Suprapubic skin (tissue), 4 donors: ENCODE data around the gene ATXN7L2.

ENCODE experiments used
- POLR2A ChIP-seq, 2 donors: fragments of 450-650 bp; IDR thresholded peaks; one replicate each; pipeline ENCODE4 v1.6.1; 2017; ENCODE audit warnings: antibody characterized with exemption in 2 of 2, mild to moderate bottlenecking in 2 of 2, moderate library complexity in 2 of 2
- POLR2AphosphoS5 ChIP-seq, 3 donors: sonication (generic); formaldehyde crosslinking; IDR thresholded peaks; one replicate each; pipeline ENCODE4 v1.6.1; 2017; ENCODE audit warnings: antibody characterized with exemption in 3 of 3
- TF ChIP-seq, protein P1 (sequence below), 2 donors: fragments of 200-600 bp in 1 of 2; fragments of 450-650 bp in 1 of 2; sonication (generic) in 1 of 2; IDR thresholded peaks; one replicate each; pipeline ENCODE4 v1.5.1; 2016 to 2019; ENCODE audit warnings: antibody characterized with exemption in 2 of 2, mild to moderate bottlenecking in 1 of 2, moderate library complexity in 1 of 2

DNA sequence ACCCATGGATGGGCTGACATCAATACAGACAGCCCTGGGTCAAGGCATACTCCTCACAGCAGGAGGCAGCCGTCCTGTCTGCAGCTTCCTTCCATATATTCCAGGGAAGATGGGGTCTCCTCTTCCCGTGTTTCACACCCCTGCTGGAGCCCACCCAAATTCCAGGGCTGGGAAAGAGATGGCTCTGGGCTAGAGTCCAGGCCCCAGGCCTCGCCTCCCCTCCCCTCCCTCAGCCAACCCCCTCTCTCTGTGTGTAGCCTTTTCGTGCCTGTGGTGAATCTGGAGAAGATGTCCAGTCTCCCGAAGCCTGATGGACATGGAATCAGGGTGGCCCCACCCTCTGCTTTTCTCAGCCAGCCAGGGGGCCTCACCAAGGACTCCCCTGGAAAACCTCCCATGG, 3.6 kb downstream of the ATXN7L2 start:
- TF ChIP-seq, protein P1, sequence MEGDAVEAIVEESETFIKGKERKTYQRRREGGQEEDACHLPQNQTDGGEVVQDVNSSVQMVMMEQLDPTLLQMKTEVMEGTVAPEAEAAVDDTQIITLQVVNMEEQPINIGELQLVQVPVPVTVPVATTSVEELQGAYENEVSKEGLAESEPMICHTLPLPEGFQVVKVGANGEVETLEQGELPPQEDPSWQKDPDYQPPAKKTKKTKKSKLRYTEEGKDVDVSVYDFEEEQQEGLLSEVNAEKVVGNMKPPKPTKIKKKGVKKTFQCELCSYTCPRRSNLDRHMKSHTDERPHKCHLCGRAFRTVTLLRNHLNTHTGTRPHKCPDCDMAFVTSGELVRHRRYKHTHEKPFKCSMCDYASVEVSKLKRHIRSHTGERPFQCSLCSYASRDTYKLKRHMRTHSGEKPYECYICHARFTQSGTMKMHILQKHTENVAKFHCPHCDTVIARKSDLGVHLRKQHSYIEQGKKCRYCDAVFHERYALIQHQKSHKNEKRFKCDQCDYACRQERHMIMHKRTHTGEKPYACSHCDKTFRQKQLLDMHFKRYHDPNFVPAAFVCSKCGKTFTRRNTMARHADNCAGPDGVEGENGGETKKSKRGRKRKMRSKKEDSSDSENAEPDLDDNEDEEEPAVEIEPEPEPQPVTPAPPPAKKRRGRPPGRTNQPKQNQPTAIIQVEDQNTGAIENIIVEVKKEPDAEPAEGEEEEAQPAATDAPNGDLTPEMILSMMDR (IDR thresholded peaks at IDR 0.05): no peak
- TF ChIP-seq POLR2AphosphoS5 (IDR thresholded peaks at IDR 0.05) (no peak), POLR2A (IDR thresholded peaks at IDR 0.05) (no peak)
